Peyer's patch (tissue), 4 donors: ENCODE data around the gene PSD2. TPM values are rescaled to one million over a fixed set of nuclear protein-coding genes. Genes with fewer than 3 reads are reported as not detected.

ENCODE experiments used
- DNase-seq, 3 donors: peaks; one replicate each; pipeline ENCODE4 v3.0.0-alpha.2; 2017 to 2019
- H3K27ac ChIP-seq, 4 donors: fragments of 200-600 bp; sonication (generic); one replicate each; pipeline ENCODE4 v1.5.1; 2016 to 2019
- H3K27me3 ChIP-seq, 2 donors: fragments of 200-600 bp; sonication (generic); one replicate each; pipeline ENCODE4 v1.5.1; 2019
- H3K36me3 ChIP-seq, 3 donors: fragments of 200-600 bp; sonication (generic); one replicate each; pipeline ENCODE4 v1.5.1; 2016 to 2019
- H3K4me1 ChIP-seq, 4 donors: fragments of 200-600 bp; sonication (generic); one replicate each; pipeline ENCODE4 v1.5.1; 2016 to 2019
- H3K4me3 ChIP-seq, 4 donors: fragments of 200-600 bp; sonication (generic); 1 replicate in 3 of 4; 2 replicates in 1 of 4; pipeline ENCODE4 v1.5.1; 2016 to 2019; ENCODE audit warnings: mild to moderate bottlenecking in 1 of 4
- H3K9me3 ChIP-seq, 4 donors: fragments of 200-600 bp; sonication (generic); one replicate each; pipeline ENCODE4 v1.5.1; 2016 to 2019; ENCODE audit warnings: mild to moderate bottlenecking in 1 of 4
- POLR2A ChIP-seq, 2 donors: fragments of 450-650 bp; IDR thresholded peaks; one replicate each; pipeline ENCODE4 v1.5.1; 2017; ENCODE audit warnings: antibody characterized with exemption in 2 of 2, mild to moderate bottlenecking in 2 of 2, moderate library complexity in 2 of 2
- total RNA-seq, 4 donors: library from RNA; depleted of rRNA; stranded (reverse); fragments of >200 nt; gene quantifications; one replicate each; pipeline ENCODE4 v1.1.0, GENCODE V29; 2016
- TF ChIP-seq, protein P1 (sequence below), 6 experiments: fragments of 450-650 bp in 4 of 6; fragments of 200-600 bp in 2 of 6; sonication (generic) in 1 of 6; IDR thresholded peaks; one replicate each; pipeline ENCODE4 v1.5.1; 2017 to 2019; ENCODE audit warnings: antibody characterized with exemption in 6 of 6, mild to moderate bottlenecking in 3 of 6, moderate library complexity in 1 of 6

The PSD2 gene
- total RNA-seq, 4 donors from 2014 or later = not detected

- no peak overlapping the region for H3K27ac ChIP-seq
- H3K4me3 ChIP-seq = no peak overlapping the region
- H3K4me1 ChIP-seq = no peaks in the 10 kb centered on the region
- H3K27me3 ChIP-seq = no peaks in the 10 kb centered on the region
- no peak for TF ChIP-seq POLR2A (IDR thresholded peaks at IDR 0.05)
- TF ChIP-seq, protein P1, sequence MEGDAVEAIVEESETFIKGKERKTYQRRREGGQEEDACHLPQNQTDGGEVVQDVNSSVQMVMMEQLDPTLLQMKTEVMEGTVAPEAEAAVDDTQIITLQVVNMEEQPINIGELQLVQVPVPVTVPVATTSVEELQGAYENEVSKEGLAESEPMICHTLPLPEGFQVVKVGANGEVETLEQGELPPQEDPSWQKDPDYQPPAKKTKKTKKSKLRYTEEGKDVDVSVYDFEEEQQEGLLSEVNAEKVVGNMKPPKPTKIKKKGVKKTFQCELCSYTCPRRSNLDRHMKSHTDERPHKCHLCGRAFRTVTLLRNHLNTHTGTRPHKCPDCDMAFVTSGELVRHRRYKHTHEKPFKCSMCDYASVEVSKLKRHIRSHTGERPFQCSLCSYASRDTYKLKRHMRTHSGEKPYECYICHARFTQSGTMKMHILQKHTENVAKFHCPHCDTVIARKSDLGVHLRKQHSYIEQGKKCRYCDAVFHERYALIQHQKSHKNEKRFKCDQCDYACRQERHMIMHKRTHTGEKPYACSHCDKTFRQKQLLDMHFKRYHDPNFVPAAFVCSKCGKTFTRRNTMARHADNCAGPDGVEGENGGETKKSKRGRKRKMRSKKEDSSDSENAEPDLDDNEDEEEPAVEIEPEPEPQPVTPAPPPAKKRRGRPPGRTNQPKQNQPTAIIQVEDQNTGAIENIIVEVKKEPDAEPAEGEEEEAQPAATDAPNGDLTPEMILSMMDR (IDR thresholded peaks at IDR 0.05) = no peak
- no peaks in the 10 kb centered on the region for H3K36me3 ChIP-seq
- no peaks in the 10 kb centered on the region for H3K9me3 ChIP-seq
- DNase-seq = no peak
Observed at GRCh38 chr5:139872851-139873794, 77.5 kb downstream of the PSD2 start.

DNA sequence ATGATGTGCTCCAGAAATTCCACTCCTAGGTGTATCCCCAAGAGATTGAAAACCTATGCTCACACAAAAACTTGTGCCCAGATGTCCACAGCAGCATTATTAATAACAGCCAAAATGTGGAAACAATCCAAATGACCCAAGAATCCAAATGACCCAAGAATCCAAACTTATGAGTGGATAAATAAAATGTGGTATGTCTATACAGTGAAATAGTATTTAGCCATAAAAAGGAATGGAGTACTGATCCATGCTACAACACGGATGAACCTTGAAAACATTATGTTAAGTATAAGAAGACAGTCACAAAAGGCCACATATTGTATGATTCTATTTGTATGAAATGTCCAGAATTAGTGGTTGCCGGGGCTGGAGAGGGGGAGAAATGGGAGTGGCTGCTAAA is 80.3 kb downstream of the PSD2 start:
- no peaks in the 10 kb centered on the region for H3K4me1 ChIP-seq
- H3K27ac ChIP-seq = no peak overlapping the region
- no peaks in the 10 kb centered on the region for H3K9me3 ChIP-seq
- H3K27me3 ChIP-seq = no peaks in the 10 kb centered on the region
- TF ChIP-seq POLR2A (IDR thresholded peaks at IDR 0.05) = no peak
- TF ChIP-seq, protein P1 (IDR thresholded peaks at IDR 0.05) = no peak
- no peak for DNase-seq
- H3K4me3 ChIP-seq = no peak overlapping the region
- H3K36me3 ChIP-seq = no peaks in the 10 kb centered on the region

DNA sequence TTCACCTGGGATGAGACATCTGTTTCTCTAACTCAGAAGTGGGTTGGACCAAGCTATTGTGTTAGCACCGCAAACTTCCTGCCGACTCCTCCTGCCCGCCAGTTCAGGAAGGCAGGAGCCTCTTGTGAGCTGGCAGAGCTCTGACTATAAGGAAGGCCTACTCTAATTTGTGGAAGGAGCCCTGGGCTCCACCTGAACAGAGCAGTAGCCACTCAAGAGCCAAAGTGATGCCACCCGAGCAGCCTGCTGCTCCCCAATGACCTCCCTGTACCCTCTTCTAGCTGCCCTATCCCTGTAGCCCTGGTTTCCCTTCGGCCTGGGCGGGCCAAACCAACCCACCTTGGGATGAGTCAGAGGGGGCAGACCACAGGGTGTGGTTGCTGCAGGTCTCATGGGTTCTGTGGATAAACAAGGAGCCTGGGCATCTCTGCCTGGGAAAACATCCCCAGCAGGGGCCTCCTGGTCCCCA is 81.6 kb downstream of the PSD2 start:
- no peaks in the 10 kb centered on the region for H3K27me3 ChIP-seq
- TF ChIP-seq, protein P1 (IDR thresholded peaks at IDR 0.05) = no peak
- no peak for TF ChIP-seq POLR2A (IDR thresholded peaks at IDR 0.05)
- no peak for DNase-seq

DNA sequence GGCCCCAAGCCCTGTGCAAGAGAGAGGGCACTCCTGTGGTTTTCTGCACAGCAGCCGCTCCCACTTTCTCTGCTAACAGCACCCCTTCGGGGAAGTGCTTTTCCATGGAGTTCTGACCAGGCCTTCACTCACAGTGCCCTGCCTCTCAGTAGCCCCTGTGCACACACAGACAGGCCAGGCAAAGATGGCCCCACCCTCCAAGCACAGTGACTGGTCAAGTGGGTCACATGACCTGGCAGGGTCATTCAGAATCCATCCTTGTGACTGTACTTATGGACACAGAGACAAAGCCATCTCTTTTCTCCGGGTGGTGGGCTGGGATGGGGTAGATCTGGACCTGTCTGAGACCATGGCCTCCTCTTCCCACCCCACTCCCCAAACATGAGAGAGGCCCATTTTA is 82.5 kb downstream of the PSD2 start:
- no peak overlapping the region for H3K27ac ChIP-seq
- H3K4me1 ChIP-seq = no peaks in the 10 kb centered on the region
- TF ChIP-seq, protein P1 (IDR thresholded peaks at IDR 0.05) = no peak
- no peak for TF ChIP-seq POLR2A (IDR thresholded peaks at IDR 0.05)
- no peak overlapping the region for H3K4me3 ChIP-seq
- no peak for DNase-seq
- no peaks in the 10 kb centered on the region for H3K27me3 ChIP-seq
- H3K36me3 ChIP-seq = no peaks in the 10 kb centered on the region
- H3K9me3 ChIP-seq = no peaks in the 10 kb centered on the region

More for the DNA sequence above, 81.6 kb downstream of the PSD2 start:
- no peak overlapping the region for H3K4me3 ChIP-seq
- no peaks in the 10 kb centered on the region for H3K9me3 ChIP-seq
- no peak overlapping the region for H3K27ac ChIP-seq
- no peaks in the 10 kb centered on the region for H3K36me3 ChIP-seq
- H3K4me1 ChIP-seq = no peaks in the 10 kb centered on the region

DNA sequence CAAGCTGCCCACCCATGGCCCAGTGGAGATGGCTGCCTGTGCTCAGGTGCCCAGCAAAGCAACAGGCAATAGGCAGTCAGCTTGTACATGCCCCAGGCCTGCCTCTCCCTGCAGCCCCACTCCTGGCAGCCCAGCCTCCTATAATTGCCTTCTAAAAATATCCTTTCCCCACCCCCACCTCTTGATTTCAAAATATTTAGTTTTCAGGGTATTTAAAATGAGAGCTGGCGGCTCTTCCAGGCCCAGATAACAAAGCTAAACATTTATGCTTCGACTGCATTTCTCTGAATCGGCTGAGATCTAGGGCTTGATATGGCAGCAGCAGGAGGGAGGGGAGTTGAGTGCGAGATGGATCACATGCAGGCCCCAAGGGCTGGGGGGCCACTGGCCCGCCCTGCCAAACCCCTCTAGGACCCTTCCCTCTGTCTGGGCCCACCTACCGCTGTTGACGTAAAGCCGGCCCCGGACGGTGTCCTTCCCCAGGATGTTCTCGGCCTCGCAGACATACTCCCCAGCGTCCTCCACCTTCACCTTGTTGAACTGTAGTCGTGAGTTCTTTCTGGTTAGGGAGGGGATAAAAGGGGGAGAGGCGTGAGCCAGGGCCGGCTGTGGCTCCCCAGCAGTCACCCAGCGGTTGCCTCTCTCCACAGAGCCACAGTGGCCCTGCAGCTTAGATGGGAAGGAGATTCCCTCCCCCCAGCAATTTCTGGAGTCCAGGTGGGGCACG is 85.0 kb downstream of the PSD2 start:
- H3K27me3 ChIP-seq = no peaks in the 10 kb centered on the region
- H3K4me3 ChIP-seq = no peak overlapping the region
- no peaks in the 10 kb centered on the region for H3K9me3 ChIP-seq
- H3K36me3 ChIP-seq = no peaks in the 10 kb centered on the region
- TF ChIP-seq, protein P1 (IDR thresholded peaks at IDR 0.05) = no peak
- no peak for TF ChIP-seq POLR2A (IDR thresholded peaks at IDR 0.05)
- no peak for DNase-seq
- H3K4me1 ChIP-seq = no peaks in the 10 kb centered on the region
- H3K27ac ChIP-seq = peak overlapping the region in 1 of 4 donors; percentile 22
